Measurements from ENCODE around the gene XIRP1. TPM values are rescaled to one million over a fixed set of nuclear protein-coding genes. Genes with fewer than 3 reads are reported as not detected.

Gene XIRP1
- total RNA-seq, 1 donor from 2014 or later: 3.0 TPM

- intact Hi-C loops (cut with micrococcal nuclease): no loop called here
- Mint-ChIP-seq H3K4me3 (no peak overlapping the region), H3K4me1 (ENCODE audit: low read depth) (peaks cover 14% of the 10 kb centered on the region), H3K27ac (no peak overlapping the region), H3K9me3 (no peaks in the 10 kb centered on the region), H3K27me3 (ENCODE audit: insufficient read depth) (peaks cover 40% of the 10 kb centered on the region), H3K36me3 (ENCODE audit: low read depth) (no peaks in the 10 kb centered on the region)
- no peak for DNase-seq (ENCODE audit: low spot score)
Measured at GRCh38 chr3:39205919-39206516, 13.6 kb upstream of the XIRP1 start.

GRCh38 chr3:39205131-39205530 is 12.7 kb upstream of the XIRP1 start:
- no peak for DNase-seq (ENCODE audit: low spot score)
- H3K27me3 Mint-ChIP-seq (ENCODE audit: insufficient read depth): peaks cover 42% of the 10 kb centered on the region
- no peak overlapping the region for H3K4me3 Mint-ChIP-seq
- intact Hi-C loops (cut with micrococcal nuclease): no loop called here
- no peaks in the 10 kb centered on the region for H3K36me3 Mint-ChIP-seq (ENCODE audit: low read depth)
- no peaks in the 10 kb centered on the region for H3K9me3 Mint-ChIP-seq
- H3K27ac Mint-ChIP-seq: no peak overlapping the region
- peaks cover 9% of the 10 kb centered on the region for H3K4me1 Mint-ChIP-seq (ENCODE audit: low read depth)

- Mint-ChIP-seq H3K9me3 (no peaks in the 10 kb centered on the region), H3K4me3 (no peak overlapping the region), H3K27ac (no peak overlapping the region), H3K4me1 (ENCODE audit: low read depth) (no peaks in the 10 kb centered on the region), H3K36me3 (ENCODE audit: low read depth) (no peaks in the 10 kb centered on the region), H3K27me3 (ENCODE audit: insufficient read depth) (peaks cover 44% of the 10 kb centered on the region)
- intact Hi-C loops (cut with micrococcal nuclease): no loop called here
- DNase-seq (ENCODE audit: low spot score): no peak
Measured at GRCh38 chr3:39203860-39204259, 11.5 kb upstream of the XIRP1 start.

GRCh38 chr3:39203402-39203801 is 11.0 kb upstream of the XIRP1 start:
- intact Hi-C loops (cut with micrococcal nuclease): no loop called here
- no peaks in the 10 kb centered on the region for H3K4me1 Mint-ChIP-seq (ENCODE audit: low read depth)
- DNase-seq (ENCODE audit: low spot score): no peak
- no peak overlapping the region for H3K4me3 Mint-ChIP-seq
- H3K27ac Mint-ChIP-seq: no peak overlapping the region
- no peaks in the 10 kb centered on the region for H3K9me3 Mint-ChIP-seq
- no peaks in the 10 kb centered on the region for H3K36me3 Mint-ChIP-seq (ENCODE audit: low read depth)
- peaks cover 48% of the 10 kb centered on the region for H3K27me3 Mint-ChIP-seq (ENCODE audit: insufficient read depth)

- Mint-ChIP-seq H3K9me3 (no peaks in the 10 kb centered on the region), H3K27me3 (ENCODE audit: insufficient read depth) (peaks cover 53% of the 10 kb centered on the region), H3K27ac (no peak overlapping the region), H3K4me1 (ENCODE audit: low read depth) (no peaks in the 10 kb centered on the region), H3K36me3 (ENCODE audit: low read depth) (no peaks in the 10 kb centered on the region), H3K4me3 (no peak overlapping the region)
- intact Hi-C loops (cut with micrococcal nuclease): no loop called here
- no peak for DNase-seq (ENCODE audit: low spot score)
Measured at GRCh38 chr3:39202094-39202493, 9.7 kb upstream of the XIRP1 start.

- Mint-ChIP-seq H3K9me3 (no peaks in the 10 kb centered on the region), H3K4me1 (ENCODE audit: low read depth) (peaks cover 17% of the 10 kb centered on the region)
Measured at GRCh38 chr3:39196671-39197356, 4.4 kb upstream of the XIRP1 start.

GRCh38 chr3:39196034-39196433 is 3.6 kb upstream of the XIRP1 start:
- Mint-ChIP-seq H3K4me1 (ENCODE audit: low read depth) (peaks cover 18% of the 10 kb centered on the region), H3K27me3 (ENCODE audit: insufficient read depth) (peaks cover 23% of the 10 kb centered on the region), H3K4me3 (no peak overlapping the region), H3K9me3 (no peaks in the 10 kb centered on the region), H3K36me3 (ENCODE audit: low read depth) (no peaks in the 10 kb centered on the region), H3K27ac (no peak overlapping the region)
- DNase-seq (ENCODE audit: low spot score): no peak
- intact Hi-C loops (cut with micrococcal nuclease): no loop called here

More at GRCh38 chr3:39196671-39197356, 4.4 kb upstream of the XIRP1 start:
- no peaks in the 10 kb centered on the region for H3K36me3 Mint-ChIP-seq (ENCODE audit: low read depth)
- H3K27ac Mint-ChIP-seq: no peak overlapping the region
- no peak for DNase-seq (ENCODE audit: low spot score)
- no peak overlapping the region for H3K4me3 Mint-ChIP-seq
- H3K27me3 Mint-ChIP-seq (ENCODE audit: insufficient read depth): peaks cover 29% of the 10 kb centered on the region
- intact Hi-C loops (cut with micrococcal nuclease): no loop called here

GRCh38 chr3:39193391-39193790 is 996 bp upstream of the XIRP1 start:
- no peak overlapping the region for H3K27ac Mint-ChIP-seq
- H3K27me3 Mint-ChIP-seq (ENCODE audit: insufficient read depth): peaks cover 15% of the 10 kb centered on the region
- H3K4me1 Mint-ChIP-seq (ENCODE audit: low read depth): peaks cover 26% of the 10 kb centered on the region
- H3K9me3 Mint-ChIP-seq: no peaks in the 10 kb centered on the region
- no peaks in the 10 kb centered on the region for H3K36me3 Mint-ChIP-seq (ENCODE audit: low read depth)
- intact Hi-C loops (cut with micrococcal nuclease): no loop called here
- no peak overlapping the region for H3K4me3 Mint-ChIP-seq
- DNase-seq (ENCODE audit: low spot score): no peak

GRCh38 chr3:39191773-39192172 is 622 bp downstream of the XIRP1 start:
- Mint-ChIP-seq H3K27ac (peak overlapping the region; percentile 40), H3K36me3 (ENCODE audit: low read depth) (no peaks in the 10 kb centered on the region), H3K27me3 (ENCODE audit: insufficient read depth) (peaks cover 9% of the 10 kb centered on the region), H3K9me3 (no peaks in the 10 kb centered on the region), H3K4me3 (peak overlapping the region; percentile 67), H3K4me1 (ENCODE audit: low read depth) (peaks cover 26% of the 10 kb centered on the region)
- no peak for DNase-seq (ENCODE audit: low spot score)
- intact Hi-C loops (cut with micrococcal nuclease): no loop called here

- no peak for DNase-seq (ENCODE audit: low spot score)
- no peak overlapping the region for H3K4me3 Mint-ChIP-seq
- intact Hi-C loops (cut with micrococcal nuclease): no loop called here
Measured at GRCh38 chr3:39191111-39191510, 1.3 kb downstream of the XIRP1 start.

GRCh38 chr3:39190281-39191025 is 1.9 kb downstream of the XIRP1 start:
- intact Hi-C loops (cut with micrococcal nuclease): loop anchor here (1.0 kb wide), 2 partner anchors 71 to 89 kb away; no protein-coding TSS in a partner anchor
- Mint-ChIP-seq H3K36me3 (ENCODE audit: low read depth) (no peaks in the 10 kb centered on the region), H3K27ac (no peak overlapping the region), H3K9me3 (no peaks in the 10 kb centered on the region), H3K4me3 (no peak overlapping the region), H3K4me1 (ENCODE audit: low read depth) (peaks cover 25% of the 10 kb centered on the region), H3K27me3 (ENCODE audit: insufficient read depth) (peaks cover 3% of the 10 kb centered on the region)
- no peak for DNase-seq (ENCODE audit: low spot score)

More at GRCh38 chr3:39191111-39191510, 1.3 kb downstream of the XIRP1 start:
- no peak overlapping the region for H3K27ac Mint-ChIP-seq
- peaks cover 26% of the 10 kb centered on the region for H3K4me1 Mint-ChIP-seq (ENCODE audit: low read depth)
- peaks cover 7% of the 10 kb centered on the region for H3K27me3 Mint-ChIP-seq (ENCODE audit: insufficient read depth)
- no peaks in the 10 kb centered on the region for H3K9me3 Mint-ChIP-seq
- no peaks in the 10 kb centered on the region for H3K36me3 Mint-ChIP-seq (ENCODE audit: low read depth)

- peak overlapping the region; percentile 61 for H3K27ac Mint-ChIP-seq
- no peaks in the 10 kb centered on the region for H3K27me3 Mint-ChIP-seq (ENCODE audit: insufficient read depth)
- DNase-seq (ENCODE audit: low spot score): peak; percentile 46
- intact Hi-C loops (cut with micrococcal nuclease): loop anchor here (1.0 kb wide), 5 partner anchors 18 to 188 kb away; no protein-coding TSS in a partner anchor
- H3K9me3 Mint-ChIP-seq: no peaks in the 10 kb centered on the region
- H3K4me1 Mint-ChIP-seq (ENCODE audit: low read depth): peaks cover 22% of the 10 kb centered on the region
- H3K4me3 Mint-ChIP-seq: no peak overlapping the region
- no peaks in the 10 kb centered on the region for H3K36me3 Mint-ChIP-seq (ENCODE audit: low read depth)
Measured at GRCh38 chr3:39189959-39190269, 2.5 kb downstream of the XIRP1 start.

Data from activated T-helper 1 cell treated with anti-CD3 and anti-CD28 coated beads, Interleukin-12 subunit alpha, Interleukin-12 subunit beta, Interleukin-2, Interleukin-4 antibody, amounts not matched to agents 30 ng/mL and 10 ng/mL and 1 ng/mL, durations not matched to agents 14 hours and 24 hours and 36 hours (primary cell).